Left cardiac atrium (tissue), 4 donors: ENCODE results near the gene FIGN. TPM values are rescaled to one million over a fixed set of nuclear protein-coding genes. Genes with fewer than 3 reads are reported as not detected.

Experiments
- ATAC-seq, 2 donors: fragments of 200-7000 bp; cut with Tn5 transposase; one replicate each; pipeline ENCODE4 v1.9.1; 2020; ENCODE audit warnings: mild to moderate bottlenecking in 2 of 2, moderate library complexity in 2 of 2
- DNase-seq: peaks from one replicate; pipeline ENCODE4 v3.0.0-alpha.2; 2020
- intact Hi-C, 2 donors: fragments of 100-400 bp; cut with DNase I; formaldehyde crosslinking; loops; one replicate each; pipeline versions ENCODE4 v1.14.1 to v1.15.1; 2022 to 2023
- total RNA-seq, 2 donors: library from RNA; stranded (reverse); fragmentation: NEBNext Ultra II Directional; extraction: Animal tissue kit (Norgen Biotek cat#: 25700); gene quantifications; one replicate each; pipeline ENCODE4 v1.2.1, GENCODE V29; 2021
- donor health status: DM: no; HTN: yes; CAD: no.
- donor health status: DM: no; HTN: yes; CAD: no; lungs with severe emphysema.
- donor health status: DM: yes; HTN: yes; CAD: no.
- donor health status: Dilated cardiomyopathy.

The FIGN gene
- total RNA-seq, 2 donors from 2014 or later: 7.3 to 13.2 TPM

DNA sequence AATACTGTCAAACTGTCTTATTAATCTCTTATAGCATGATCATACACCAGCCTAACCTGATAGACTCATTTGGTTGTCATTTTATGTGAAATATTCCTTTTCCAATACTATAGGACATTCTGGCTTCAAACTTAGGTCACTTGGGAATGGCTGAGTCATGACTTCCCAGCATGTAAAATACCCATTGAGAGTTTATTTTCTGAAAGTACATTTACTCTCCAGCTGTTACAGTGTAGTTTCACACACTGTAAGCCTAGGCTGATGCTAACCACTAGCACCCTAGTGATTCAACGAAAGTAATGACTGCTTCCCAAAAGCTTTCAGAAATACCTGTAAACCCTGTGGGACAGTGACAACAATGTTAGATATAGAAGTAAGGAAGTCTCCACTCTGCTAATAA is 93.8 kb downstream of the FIGN start:
- no peak for DNase-seq
- intact Hi-C loops: no loop called here
- peak in 1 of 2 donors; percentile 17 for ATAC-seq

DNA sequence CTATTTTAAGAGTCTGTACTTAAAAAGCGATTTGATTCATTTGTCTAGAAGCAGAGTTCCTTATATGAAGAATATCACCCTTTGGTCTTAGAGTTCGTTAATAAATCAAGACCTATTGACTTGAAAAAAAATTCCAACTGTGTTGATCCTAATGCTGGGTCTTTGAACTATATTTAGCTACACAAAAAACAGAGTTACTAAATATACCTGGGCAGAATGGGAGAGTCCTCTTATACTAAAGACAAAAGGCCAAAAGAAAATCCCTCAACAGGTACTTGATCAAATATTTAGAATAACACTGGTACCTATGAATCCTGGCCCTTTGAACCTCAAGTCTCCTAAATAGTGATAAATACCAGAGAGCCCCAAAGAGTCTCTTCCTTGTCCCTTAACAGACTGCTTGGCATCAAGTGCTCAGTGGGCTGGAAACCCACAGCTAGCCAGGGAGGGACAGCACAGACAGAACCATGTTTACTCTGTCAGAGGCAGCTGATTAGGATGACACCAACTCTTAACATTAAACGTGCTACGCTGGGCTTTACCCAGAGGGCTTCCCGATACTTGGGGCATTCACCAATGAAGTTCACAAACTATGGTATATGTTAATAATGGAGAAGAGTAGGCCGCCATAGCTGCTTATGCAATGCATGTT is 95.1 kb downstream of the FIGN start:
- peak; percentile 23 to 70 for ATAC-seq
- DNase-seq: no peak
- intact Hi-C loops: no loop called here

DNA sequence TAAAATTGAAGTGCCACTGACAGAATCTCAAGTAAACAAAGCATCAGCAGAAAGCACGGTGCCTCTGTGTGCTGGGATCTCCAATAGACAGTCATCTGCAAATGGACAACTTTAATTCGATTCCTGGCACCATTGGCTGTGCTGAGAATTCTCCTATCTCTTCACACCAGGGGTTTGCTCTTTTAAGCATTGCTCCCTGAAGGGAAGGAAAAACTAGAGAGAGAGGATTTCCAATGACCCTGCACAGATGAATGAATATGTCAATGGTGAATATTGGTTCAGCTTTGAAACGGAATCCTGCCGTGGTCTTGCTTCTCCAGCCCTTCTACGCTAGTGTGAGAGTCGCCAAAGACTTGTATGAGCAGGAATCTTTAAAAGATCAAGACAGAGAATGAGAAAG is 97.9 kb downstream of the FIGN start:
- no peak for ATAC-seq
- no peak for DNase-seq
- intact Hi-C loops: no loop called here

DNA sequence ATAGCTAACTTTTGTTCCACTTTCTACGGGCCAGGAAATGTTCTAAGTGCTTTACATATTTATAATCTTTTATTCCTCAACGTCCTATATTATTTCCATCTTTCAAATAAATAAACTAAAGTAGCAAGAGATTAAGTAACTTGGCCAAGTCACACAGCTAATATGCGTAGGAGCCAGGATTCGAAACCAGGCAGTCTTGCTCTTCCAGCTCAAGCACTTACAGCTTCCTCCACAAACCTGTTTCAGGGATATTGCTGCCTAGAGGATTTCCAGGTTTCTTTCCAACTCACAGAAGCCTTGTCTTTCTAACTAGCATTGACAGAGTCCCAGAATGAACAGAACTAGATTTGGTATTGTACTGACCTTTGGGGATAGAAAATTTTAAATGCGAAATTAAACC is 102.5 kb downstream of the FIGN start:
- ATAC-seq (no peak), DNase-seq (no peak)
- intact Hi-C loops: no loop called here

DNA sequence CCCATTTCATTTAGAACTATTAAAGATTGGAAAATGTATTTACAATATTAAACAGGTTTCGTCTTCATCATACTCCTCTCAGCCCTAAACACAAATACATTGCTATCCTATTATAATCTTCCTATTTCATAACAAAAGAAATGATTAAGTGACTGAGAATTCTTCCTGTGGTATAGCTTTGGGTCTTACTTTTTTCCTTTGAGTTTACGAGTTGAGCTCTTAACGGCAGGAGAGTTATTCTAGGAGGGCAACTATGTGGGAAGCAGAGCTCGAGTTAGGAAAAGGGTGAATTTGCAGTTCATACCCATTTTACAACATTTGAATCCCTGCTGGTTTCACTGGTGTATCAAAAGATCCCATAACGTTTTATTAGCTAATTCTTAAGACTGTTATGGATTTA is 105.0 kb downstream of the FIGN start:
- DNase-seq (no peak), ATAC-seq (no peak)
- intact Hi-C loops: no loop called here

DNA sequence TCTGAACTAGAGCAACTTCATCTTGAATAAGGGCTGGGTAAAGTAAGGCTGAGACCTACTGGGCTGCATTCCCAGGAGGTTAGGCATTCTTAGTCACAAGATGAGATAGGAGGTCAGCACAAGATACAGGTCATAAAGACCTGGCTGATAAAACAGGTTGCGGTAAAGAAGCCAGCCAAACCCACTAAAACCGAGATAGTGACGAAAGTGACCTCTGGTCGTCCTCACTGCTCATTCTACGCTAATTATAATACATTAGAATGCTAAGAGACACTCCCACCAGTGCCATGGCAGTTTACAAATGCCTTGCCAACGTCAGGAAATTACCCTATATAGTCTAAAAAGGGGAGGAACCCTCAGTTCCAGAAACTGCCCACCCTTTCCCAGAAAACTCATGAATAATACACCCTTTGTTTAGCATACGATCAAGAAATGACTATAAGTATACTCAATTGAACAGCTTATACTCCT is 109.1 kb downstream of the FIGN start:
- DNase-seq: no peak

DNA sequence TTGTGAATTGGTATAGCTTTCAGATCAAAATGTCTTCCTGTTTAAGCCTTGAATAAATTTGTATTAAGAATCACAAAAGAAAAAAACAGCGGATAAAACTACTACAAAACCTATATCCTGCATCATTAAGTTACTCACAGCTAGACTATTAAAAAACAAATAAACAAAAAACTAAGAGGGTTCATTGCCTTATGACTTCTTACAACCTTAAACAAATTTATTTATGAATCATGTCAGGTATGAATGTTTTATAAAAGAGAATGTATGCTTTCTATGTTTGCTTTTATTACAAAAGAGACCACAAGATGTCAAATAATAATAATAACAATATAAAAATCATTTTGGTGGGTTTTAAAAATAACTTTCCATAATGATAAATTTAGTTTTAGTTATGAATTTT is 109.6 kb downstream of the FIGN start:
- ATAC-seq (no peak), DNase-seq (no peak)
- intact Hi-C loops: no loop called here

More for the DNA sequence above, 109.1 kb downstream of the FIGN start:
- intact Hi-C loops: no loop called here
- ATAC-seq: peak in 1 of 2 donors; percentile 61

DNA sequence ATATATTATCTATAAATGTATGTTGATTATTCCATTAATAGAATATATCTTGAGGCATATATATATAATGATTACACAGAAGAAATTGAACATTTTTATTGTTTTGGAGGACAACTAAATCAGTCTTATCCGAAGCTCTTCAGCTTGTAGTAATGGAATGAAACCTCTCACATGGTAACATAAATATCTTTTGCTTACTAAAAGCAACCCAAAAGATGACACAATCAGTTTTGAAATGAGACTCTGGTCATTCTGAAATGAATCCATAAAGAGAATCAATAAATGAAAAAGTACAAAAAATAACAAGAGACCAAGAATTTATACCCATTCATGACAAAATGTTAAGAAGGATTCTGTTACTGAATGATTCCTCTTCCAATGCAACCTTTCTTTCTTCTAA is 110.2 kb downstream of the FIGN start:
- DNase-seq (no peak), ATAC-seq (no peak)
- intact Hi-C loops: no loop called here

DNA sequence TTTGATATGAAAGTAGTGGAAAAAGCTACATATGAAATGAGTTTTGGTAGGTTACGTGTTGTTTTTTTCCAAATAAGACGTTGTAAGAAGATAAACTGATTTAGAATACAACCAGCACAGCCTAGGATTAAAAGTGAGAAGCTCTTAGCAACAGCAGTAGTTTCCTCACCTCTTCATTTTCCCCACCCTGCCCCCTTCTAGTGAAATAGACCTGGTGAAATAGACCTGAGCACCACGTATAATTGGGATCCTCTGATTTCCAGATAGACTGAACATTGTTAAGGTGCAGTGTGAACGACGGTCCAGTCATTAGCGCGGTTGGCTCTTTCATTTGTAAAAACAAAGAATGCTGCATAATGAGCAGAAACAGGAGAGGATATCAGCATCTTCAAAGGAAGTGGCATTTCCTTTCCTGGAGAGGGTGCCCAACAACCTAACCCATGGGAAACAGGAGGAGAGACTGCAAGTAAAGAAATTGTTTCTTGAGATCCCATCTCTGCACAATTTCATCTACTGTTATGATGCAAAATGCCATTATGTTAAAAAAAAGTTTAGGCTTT is 114.3 kb downstream of the FIGN start:
- intact Hi-C loops: no loop called here
- ATAC-seq: no peak
- DNase-seq: no peak

DNA sequence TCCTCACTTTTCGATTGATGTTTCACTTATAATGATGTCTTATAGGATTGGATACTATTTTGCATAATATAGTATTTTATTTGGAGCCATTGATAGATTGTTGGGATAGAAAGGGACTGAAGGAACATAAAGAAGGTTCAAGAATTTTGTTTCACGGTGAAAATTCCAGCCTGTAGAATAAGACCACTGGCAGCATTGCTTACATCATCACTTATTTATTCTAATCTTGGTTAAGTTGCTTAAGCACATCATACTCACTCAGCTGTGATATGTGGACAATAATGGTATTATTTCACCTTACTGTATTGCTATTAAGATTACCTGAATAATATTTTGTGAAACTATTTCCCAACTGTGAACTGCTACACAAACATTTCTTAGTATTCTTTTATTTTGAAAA is 118.3 kb downstream of the FIGN start:
- ATAC-seq (no peak), DNase-seq (no peak)
- intact Hi-C loops: no loop called here

DNA sequence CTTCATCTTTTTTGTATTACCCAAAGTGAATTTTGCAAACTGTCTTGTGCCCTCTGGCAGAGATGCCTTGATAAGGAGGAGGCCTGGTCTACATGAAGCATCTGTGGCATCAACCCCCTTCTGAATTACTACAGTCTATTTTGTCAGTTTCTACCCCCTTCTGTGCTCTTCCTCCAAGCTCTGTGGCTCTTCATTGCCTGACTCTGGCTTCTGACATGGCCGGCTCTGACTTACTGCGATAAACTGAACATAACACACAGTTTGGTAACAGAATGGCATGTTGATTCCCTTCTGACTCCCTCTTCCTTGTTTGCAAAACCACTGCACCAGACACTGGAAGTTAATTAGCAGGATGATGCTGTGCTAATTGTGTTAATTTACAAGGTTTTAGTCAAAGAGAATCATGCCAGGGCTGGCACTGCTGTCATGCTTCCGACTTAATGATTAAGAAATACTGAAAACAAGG is 122.5 kb downstream of the FIGN start:
- DNase-seq (no peak), ATAC-seq (no peak)
- intact Hi-C loops: no loop called here

DNA sequence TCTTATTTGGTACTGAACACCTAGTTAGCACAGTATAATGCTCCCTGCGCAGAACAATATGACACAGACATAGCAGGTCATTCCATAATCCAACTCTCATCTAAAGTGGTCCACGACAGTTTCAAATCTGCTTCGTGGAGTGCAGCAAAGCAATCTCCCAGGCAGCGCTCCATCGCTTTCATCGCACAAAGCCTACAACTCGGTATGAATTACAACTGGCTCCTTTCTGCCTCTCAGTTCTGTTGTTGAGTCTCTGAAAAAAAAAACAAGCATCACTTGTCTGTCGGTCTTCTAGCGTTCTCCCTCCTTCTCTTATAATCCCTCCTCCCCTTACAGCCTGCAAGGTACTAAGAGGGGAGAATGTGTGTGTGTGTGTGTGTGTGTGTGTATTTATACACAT is 123.5 kb downstream of the FIGN start:
- DNase-seq (no peak), ATAC-seq (no peak)

DNA sequence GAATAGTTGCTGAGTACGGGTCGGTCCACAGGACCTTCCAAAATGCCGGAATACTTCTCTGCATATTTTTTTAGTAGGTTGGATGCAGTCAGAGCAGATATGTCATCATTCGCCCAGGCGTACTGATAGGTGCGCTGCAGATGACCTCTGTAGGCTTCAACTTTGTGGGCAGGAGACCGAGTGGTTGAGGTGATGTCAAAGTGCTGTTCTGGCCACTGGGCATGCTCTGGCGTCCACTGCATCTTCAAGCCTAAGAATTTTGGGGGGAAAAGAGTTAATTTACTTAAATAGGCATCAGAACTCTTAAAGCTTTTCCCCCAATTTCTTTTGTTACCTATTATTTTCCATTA is 124.3 kb downstream of the FIGN start:
- intact Hi-C loops: no loop called here
- DNase-seq (no peak), ATAC-seq (no peak)

More for the DNA sequence above, 123.5 kb downstream of the FIGN start:
- intact Hi-C loops: no loop called here

DNA sequence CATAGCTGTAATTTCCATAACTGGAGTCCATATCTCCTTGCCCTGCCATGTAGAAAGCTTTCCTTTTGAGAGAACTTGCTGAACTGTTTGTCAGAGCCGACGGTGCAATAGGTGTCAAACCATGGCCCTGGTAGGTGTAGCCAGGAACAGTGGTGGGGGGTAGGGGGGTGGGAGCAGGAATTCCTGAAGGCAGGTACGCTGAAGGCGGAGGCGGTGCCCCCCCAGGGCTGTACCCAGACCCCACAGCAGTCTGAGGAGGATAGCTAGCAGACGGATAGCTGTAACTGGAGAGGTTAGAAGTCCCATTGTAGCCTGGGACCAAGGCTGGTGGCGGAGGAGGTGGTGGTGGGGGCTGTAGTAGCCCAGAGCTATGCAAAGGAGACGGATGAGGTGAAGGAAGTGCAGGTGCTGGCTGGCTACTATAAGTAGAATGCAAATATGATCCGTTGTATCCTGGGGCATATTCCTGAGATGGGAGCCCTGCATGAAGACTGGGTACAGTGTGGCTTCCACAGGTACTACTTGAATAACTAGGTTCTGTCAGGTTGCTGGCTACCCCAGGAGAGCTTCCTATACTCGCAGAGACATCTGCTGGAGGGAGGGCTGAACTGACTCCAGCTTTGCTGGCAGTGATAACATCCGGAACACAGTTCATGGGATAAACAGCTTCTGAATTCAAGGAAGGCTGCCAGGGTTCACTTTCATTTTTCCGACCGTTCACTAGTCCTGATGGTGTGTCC is 124.8 kb downstream of the FIGN start:
- ATAC-seq (peak; percentile 40 to 54), DNase-seq (no peak)
- intact Hi-C loops: no loop called here

DNA sequence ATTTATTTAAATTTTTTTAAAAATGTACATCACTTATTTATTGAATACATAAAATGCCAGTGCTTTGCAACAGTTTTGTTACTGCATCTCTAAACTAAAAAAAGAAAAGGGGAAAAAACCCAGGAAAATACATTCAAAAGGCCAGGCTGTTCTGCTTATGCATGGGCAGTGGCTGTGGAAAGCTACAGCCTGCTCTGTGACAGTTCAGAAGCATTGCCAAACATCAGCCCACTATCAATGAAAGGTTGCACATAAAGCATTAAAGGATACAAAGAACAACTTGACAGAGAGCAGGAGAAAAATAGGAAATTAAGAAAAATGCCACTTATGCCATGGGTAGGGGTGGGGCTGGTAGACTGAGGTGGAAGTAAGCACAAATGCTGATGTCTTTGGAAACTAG is 128.2 kb downstream of the FIGN start:
- intact Hi-C loops: loop anchor here in 1 of 2 donors (10.0 kb wide), 1 partner anchor 133 kb away; no protein-coding TSS in a partner anchor
- peak in 1 of 2 donors; percentile 60 for ATAC-seq
- no peak for DNase-seq

DNA sequence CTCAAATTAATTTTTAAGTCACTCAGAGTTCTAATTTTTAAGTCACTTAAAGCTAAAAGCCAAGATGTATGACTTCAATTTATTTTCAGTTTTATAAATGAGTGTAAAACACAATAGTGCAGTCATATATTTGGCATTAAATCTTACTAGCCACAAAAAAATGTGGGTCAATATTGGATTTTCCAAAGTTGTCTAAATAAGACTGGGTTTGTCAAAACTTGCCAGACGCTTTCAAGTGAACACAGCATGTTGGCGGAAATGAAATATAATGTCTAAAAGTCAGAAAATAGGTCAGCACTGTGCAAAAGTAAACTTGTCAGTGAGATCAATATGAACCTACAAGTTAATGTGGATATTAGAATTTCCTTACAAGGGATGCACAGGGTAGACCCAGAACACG is 128.9 kb downstream of the FIGN start:
- ATAC-seq: no peak
- DNase-seq: no peak
- intact Hi-C loops: loop anchor here in 1 of 2 donors (10.0 kb wide), 1 partner anchor 132 kb away; no protein-coding TSS in a partner anchor

DNA sequence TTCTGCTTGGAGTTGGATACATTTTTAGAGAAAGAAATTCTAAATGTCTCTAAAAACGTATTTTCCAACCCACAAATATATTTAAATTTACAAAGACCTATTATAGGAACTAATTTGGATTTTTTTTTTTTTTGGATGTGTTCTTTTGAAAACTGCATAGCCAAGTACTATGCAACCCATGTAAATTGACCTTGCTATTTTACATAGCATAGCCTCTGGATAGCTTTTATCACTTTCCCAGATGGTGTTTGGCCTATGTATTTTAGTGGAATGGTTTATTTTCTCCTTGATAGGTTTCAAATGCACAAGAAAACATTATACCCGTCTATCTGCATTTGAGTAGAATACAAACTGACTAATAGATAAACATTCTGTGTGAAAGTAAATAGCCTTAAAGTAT is 130.0 kb downstream of the FIGN start:
- intact Hi-C loops: loop anchor here in 1 of 2 donors (10.0 kb wide), 1 partner anchor 131 kb away; no protein-coding TSS in a partner anchor
- DNase-seq (no peak), ATAC-seq (no peak)

DNA sequence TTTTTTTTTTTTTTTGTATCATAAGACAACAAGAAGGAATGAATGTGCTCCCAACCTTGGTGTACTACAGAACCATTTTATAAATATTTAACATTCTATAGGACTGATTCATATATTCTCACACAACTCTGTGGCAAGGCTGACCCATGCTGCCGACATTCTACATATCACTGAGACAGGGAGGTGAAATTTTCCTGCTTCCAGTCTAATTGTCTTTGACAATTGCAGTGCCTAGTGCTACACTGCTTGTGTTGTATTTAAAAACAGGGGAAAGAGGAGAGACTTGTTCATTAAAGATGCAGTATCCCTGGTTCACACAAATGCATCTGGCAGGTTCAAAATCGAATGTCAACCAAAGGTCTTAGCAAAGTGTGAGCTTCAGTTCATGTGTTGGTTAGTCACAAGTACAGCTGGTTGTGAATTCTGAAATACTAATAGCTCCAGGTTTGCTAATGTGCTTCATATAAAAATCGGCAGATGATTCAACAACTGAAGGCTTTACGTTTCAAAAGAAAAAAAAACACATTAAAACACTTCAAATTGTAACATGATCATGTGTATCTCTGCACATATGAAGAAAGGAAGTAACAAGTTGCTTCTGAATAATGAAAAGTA is 130.8 kb downstream of the FIGN start:
- DNase-seq (no peak), ATAC-seq (no peak)
- intact Hi-C loops: loop anchor here in 1 of 2 donors (10.0 kb wide), 1 partner anchor 130 kb away; no protein-coding TSS in a partner anchor

DNA sequence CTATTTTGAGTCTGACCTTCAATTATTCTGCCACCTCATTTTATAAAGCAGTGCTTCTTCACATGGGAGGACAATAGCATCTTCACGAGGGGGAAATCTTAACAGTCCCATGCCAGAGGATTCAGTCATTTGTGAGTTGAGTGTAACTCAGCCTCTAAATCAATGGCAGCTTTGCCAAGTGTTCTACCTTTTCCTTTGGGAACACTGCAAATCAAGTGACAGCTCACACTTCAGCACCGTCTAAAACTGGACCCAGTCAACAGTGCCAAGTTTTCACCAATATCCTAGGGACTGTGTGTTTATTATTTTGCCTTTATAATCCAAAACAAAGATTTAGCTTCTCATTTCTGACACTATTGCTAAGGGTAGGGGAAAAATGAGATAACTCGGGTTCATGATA is 133.6 kb downstream of the FIGN start:
- ATAC-seq (peak; percentile 60 to 82), DNase-seq (no peak)
- intact Hi-C loops: loop anchor here in 1 of 2 donors (10.0 kb wide), 1 partner anchor 127 kb away; no protein-coding TSS in a partner anchor

DNA sequence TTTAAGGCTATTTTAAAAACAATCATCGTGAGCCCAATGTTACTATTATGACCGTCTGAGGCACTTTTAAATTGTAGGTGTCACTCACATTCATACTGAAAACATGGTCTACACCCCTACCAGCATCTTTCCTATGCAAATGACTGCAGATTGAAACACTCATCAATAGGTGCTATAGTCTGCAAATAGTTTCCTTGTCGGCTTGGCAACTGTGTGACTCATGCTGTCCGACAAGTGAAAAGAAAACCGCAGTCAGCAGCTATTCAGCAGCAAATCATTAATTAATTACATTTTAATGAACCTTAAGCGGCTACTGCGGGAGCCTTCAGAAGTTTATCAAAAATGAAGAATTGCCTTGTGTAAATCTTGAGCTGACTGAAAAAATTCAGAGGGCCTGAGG is 134.4 kb downstream of the FIGN start:
- DNase-seq (no peak), ATAC-seq (no peak)

More for the DNA sequence above, 134.4 kb downstream of the FIGN start:
- intact Hi-C loops: loop anchor here in 1 of 2 donors (10.0 kb wide), 1 partner anchor 127 kb away; no protein-coding TSS in a partner anchor
